HepG2 (cell line): ENCODE data around the gene KRTAP1-5. TPM values are rescaled to one million over a fixed set of nuclear protein-coding genes. Genes with fewer than 3 reads are reported as not detected.

Source experiments
- ATAC-seq: fragments of 200-7000 bp; cut with Tn5 transposase; 3 replicates; pipeline ENCODE4 v1.9.1; 2020; ENCODE audit warnings: mild to moderate bottlenecking, moderate library complexity
- BruUV-seq: library from RNA; stranded (reverse); fragments of 400-500 nt; replicated peaks from 2 replicates; lab custom pipeline; 2021; lab: Mats Ljungman, UMichigan
- CTCF ChIA-PET: fragments of 300-600 bp; formaldehyde crosslinking; extraction: SDS; loops from one replicate; lab custom pipeline; 2021; ENCODE audit warnings: low total read pairs, inconsistent platforms, low intra/inter-chr PET ratio; lab: Yijun Ruan, JAX
- POLR2A ChIA-PET: fragments of 350-600 bp; sonication (Branson Sonifier 250); formaldehyde crosslinking; loops from one replicate; lab custom pipeline; 2020; ENCODE audit warnings: antibody characterized with exemption, inconsistent platforms; lab: Yijun Ruan, JAX
- DNase-seq: peaks from one replicate; pipeline ENCODE4 v3.0.0-alpha.2; 2015; ENCODE audit warnings: low spot score
- FAIRE-seq: peaks from 3 replicates; lab custom pipeline; 2011; peaks lifted over from hg19 to GRCh38; lab: Jason Lieb, UNC
- H2AFZ ChIP-seq: one replicate; pipeline ENCODE4 v1.6.1; 2011; ENCODE audit warnings: low read length, inconsistent platforms
- H3K27ac ChIP-seq: fragments of 300-600 bp; 3 replicates; pipeline ENCODE4 v1.8.0; 2011; ENCODE audit warnings: mixed run types, mild to moderate bottlenecking, mixed read lengths, low read length, inconsistent platforms; ENCODE audit not compliant: insufficient read depth; ENCODE audit errors: extremely low read length
- H3K27me3 ChIP-seq, 2 experiments: fragments of 200-600 bp in 1 of 2; 2 replicates in 1 of 2; 3 replicates in 1 of 2; pipeline versions ENCODE4 v1.6.0 to v1.8.0; 2011; ENCODE audit warnings: low read length in 2 of 2, mild to moderate bottlenecking in 2 of 2, moderate library complexity in 2 of 2, inconsistent platforms in 1 of 2; ENCODE audit not compliant: insufficient read depth in 2 of 2, control insufficient read depth in 1 of 2
- H3K36me3 ChIP-seq, 2 experiments: fragments of 200-600 bp in 1 of 2; replicated peaks in 1 of 2; 2 replicates in 1 of 2; 3 replicates in 1 of 2; pipeline versions ENCODE4 v1.5.1 to v1.8.0; 2011; ENCODE audit warnings: low read length in 2 of 2, inconsistent platforms in 1 of 2; ENCODE audit not compliant: insufficient read depth in 2 of 2, control insufficient read depth in 1 of 2
- H3K4me1 ChIP-seq: 2 replicates; pipeline ENCODE4 v1.5.1; 2012; ENCODE audit warnings: low read length, inconsistent platforms; ENCODE audit not compliant: insufficient read depth
- H3K4me2 ChIP-seq: 2 replicates; pipeline ENCODE4 v1.6.0; 2011; ENCODE audit warnings: low read depth, low read length, inconsistent platforms
- H3K4me3 ChIP-seq, 3 experiments: fragments of 200-600 bp in 1 of 3; sonication (generic), shearing (Covaris generic) in 1 of 3; replicated peaks in 1 of 3; 2 replicates each; pipeline ENCODE4 v1.5.1; 2011 to 2016; ENCODE audit warnings: low read length in 3 of 3, inconsistent platforms in 2 of 3, low read depth in 2 of 3, mild to moderate bottlenecking in 2 of 3, control low read depth in 1 of 3, mixed read lengths in 1 of 3; ENCODE audit not compliant: insufficient read depth in 1 of 3
- H3K79me2 ChIP-seq: one replicate; pipeline ENCODE4 v1.6.1; 2011; ENCODE audit warnings: low read length, inconsistent platforms; ENCODE audit not compliant: insufficient read depth
- H3K9ac ChIP-seq: 2 replicates; pipeline ENCODE4 v1.6.0; 2011; ENCODE audit warnings: mild to moderate bottlenecking, low read depth, low read length, inconsistent platforms; ENCODE audit not compliant: insufficient read depth
- H3K9me3 ChIP-seq: 2 replicates; pipeline ENCODE4 v1.5.1; 2012; ENCODE audit warnings: mild to moderate bottlenecking, low read length
- H4K20me1 ChIP-seq: 2 replicates; pipeline ENCODE4 v1.6.0; 2011; ENCODE audit warnings: inconsistent platforms, mild to moderate bottlenecking, low read length, moderate library complexity; ENCODE audit not compliant: insufficient read depth
- FOXA1 ChIP-seq, 2 experiments: fragments of 450-650 bp in 1 of 2; sonication (generic) in 1 of 2; formaldehyde crosslinking in 1 of 2; IDR thresholded peaks; 2 replicates each; pipeline versions ENCODE4 v1.4.0 to v1.6.1; 2016 to 2020; ENCODE audit warnings: missing genetic modification reagents in 1 of 2
- KAT8 ChIP-seq: IDR thresholded peaks from 2 replicates; pipeline ENCODE4 v1.6.1; 2016; ENCODE audit warnings: missing genetic modification reagents, missing compliant biosample characterization
- KDM3A ChIP-seq: IDR thresholded peaks from 2 replicates; pipeline ENCODE4 v1.6.1; 2018; ENCODE audit warnings: low read depth, missing compliant biosample characterization
- MAFF ChIP-seq: IDR thresholded peaks from 2 replicates; pipeline ENCODE4 v1.6.1; 2011; ENCODE audit warnings: low read depth, low read length, improper control_type of control experiment
- MAFK ChIP-seq, 2 experiments: IDR thresholded peaks in 1 of 2; conservative IDR thresholded peaks in 1 of 2; 2 replicates each; pipeline ENCODE4 v1.6.1; 2011; ENCODE audit warnings: improper control_type of control experiment in 2 of 2, low read length in 2 of 2
- MTF2 ChIP-seq: sonication (generic); formaldehyde crosslinking; IDR thresholded peaks from 2 replicates; pipeline ENCODE4 v1.5.0; 2020; ENCODE audit warnings: missing genetic modification reagents, borderline replicate concordance
- PRMT3 ChIP-seq: sonication (generic); formaldehyde crosslinking; IDR thresholded peaks from 2 replicates; pipeline ENCODE4 v1.8.1; 2022; ENCODE audit warnings: low read depth, mild to moderate bottlenecking, moderate library complexity, missing genetic modification reagents, borderline replicate concordance
- SNAI1 ChIP-seq: sonication (generic); formaldehyde crosslinking; IDR thresholded peaks from 2 replicates; pipeline ENCODE4 v1.5.0; 2020; ENCODE audit warnings: mild to moderate bottlenecking, missing genetic modification reagents, borderline replicate concordance
- SPEN ChIP-seq: sonication (generic); formaldehyde crosslinking; IDR thresholded peaks from 2 replicates; pipeline ENCODE4 v1.5.1; 2020; ENCODE audit warnings: low read depth, mild to moderate bottlenecking, missing genetic modification reagents
- ZNF160 ChIP-seq: sonication (generic); formaldehyde crosslinking; IDR thresholded peaks from 2 replicates; pipeline ENCODE4 v1.8.0; 2022; ENCODE audit warnings: mild to moderate bottlenecking, inconsistent platforms, missing genetic modification reagents
- ZNF30 ChIP-seq: sonication (generic); formaldehyde crosslinking; IDR thresholded peaks from 2 replicates; pipeline ENCODE4 v1.5.0; 2020; ENCODE audit warnings: mild to moderate bottlenecking, missing genetic modification reagents
- ZNF674 ChIP-seq: sonication (generic); formaldehyde crosslinking; IDR thresholded peaks from 2 replicates; pipeline ENCODE4 v1.5.0; 2020; ENCODE audit warnings: low read depth, mild to moderate bottlenecking, missing genetic modification reagents
- ZNF691 ChIP-seq: sonication (generic); formaldehyde crosslinking; IDR thresholded peaks from 2 replicates; pipeline ENCODE4 v1.4.0; 2020; ENCODE audit warnings: missing genetic modification reagents, low read depth, mild to moderate bottlenecking, borderline replicate concordance
- ZNF749 ChIP-seq: sonication (generic); formaldehyde crosslinking; IDR thresholded peaks from 2 replicates; pipeline ENCODE4 v1.8.0; 2022; ENCODE audit warnings: mild to moderate bottlenecking, missing genetic modification reagents, moderate library complexity, borderline replicate concordance
- ZNF766 ChIP-seq: sonication (generic); formaldehyde crosslinking; IDR thresholded peaks from 2 replicates; pipeline ENCODE4 v1.5.0; 2020; ENCODE audit warnings: missing genetic modification reagents, borderline replicate concordance
- ZNF772 ChIP-seq: sonication (generic); formaldehyde crosslinking; IDR thresholded peaks from 2 replicates; pipeline ENCODE4 v1.5.0; 2020; ENCODE audit warnings: mild to moderate bottlenecking, missing genetic modification reagents
- ZSCAN12 ChIP-seq: sonication (generic); formaldehyde crosslinking; IDR thresholded peaks from 2 replicates; pipeline ENCODE4 v1.9.0; 2021; ENCODE audit warnings: mild to moderate bottlenecking, missing genetic modification reagents
- WGBS: methylation state at CpG from one replicate; pipeline ENCODE4 v1.1.6; 2017; ENCODE audit warnings: low lambda C conversion rate; 5-methylcytosine and 5-hydroxymethylcytosine counted together
- in situ Hi-C: cut with HindIII; loops from 2 replicates; pipeline ENCODE4 v1.10.0; 2017; ENCODE audit warnings: low pct_unique_long_range_greater_than_20kb; ENCODE audit not compliant: extremely low pct_ligation_motif_present
- intact Hi-C: fragments of 100-400 bp; cut with micrococcal nuclease; formaldehyde crosslinking; loops from one replicate; pipeline ENCODE4 v1.10.0; 2022; ENCODE audit not compliant: unreplicated experiment
- polyA plus RNA-seq, 8 experiments: library from polyadenylated mRNA; depleted of rRNA in 3 of 8; stranded (reverse) in 7 of 8; unstranded in 1 of 8; fragments of >200 nt; fragmentation: Illumina TruSeq in 4 of 8; extraction: Trizol in 4 of 8; gene quantifications; 2 replicates each; pipeline versions ENCODE4 v1.2.1 to v1.2.3, GENCODE V29; 2011 to 2016; ENCODE audit warnings: low read depth in 4 of 8, missing spikeins in 1 of 8, mixed read lengths in 1 of 8; ENCODE audit not compliant: insufficient read depth in 1 of 8
- total RNA-seq, 5 experiments: library from RNA; depleted of rRNA; stranded (reverse); fragments of >200 nt; fragmentation: Illumina TruSeq; extraction: Trizol; gene quantifications; 2 replicates each; pipeline ENCODE4 v1.2.3, GENCODE V29; 2016; ENCODE audit warnings: low read depth in 1 of 5

The KRTAP1-5 gene
- total and polyA plus RNA-seq, 2 of the 13 experiments (the other 11 are each of a cell fraction or from before 2014, with no cell fraction given), result 0.09 TPM; not detected in 1

GRCh38 chr17:41003926-41004325, 23.1 kb downstream of the KRTAP1-5 start:
- ATAC-seq, result no peak
- Histone ChIP-seq H3K4me3 (no peak overlapping the region), H3K9ac (no peak overlapping the region), H3K27ac (no peak overlapping the region), H3K9me3 (no peaks in the 10 kb centered on the region), H3K4me2 (no peak overlapping the region), H4K20me1 (no peaks in the 10 kb centered on the region), H3K79me2 (no peaks in the 10 kb centered on the region), H3K27me3 (no peaks in the 10 kb centered on the region), H2AFZ (no peak overlapping the region), H3K4me1 (peaks cover 63% of the 10 kb centered on the region), H3K36me3 (no peaks in the 10 kb centered on the region)
- FAIRE-seq, result no peak
- intact Hi-C loops, result no loop called here
- in situ Hi-C loops, result loop anchor here (5.0 kb wide), 2 partner anchors 42 to 92 kb away; no protein-coding TSS in a partner anchor
- no peak for TF ChIP-seq ZNF30 (CRISPR knock-in tag)
- no peak for TF ChIP-seq ZNF674 (CRISPR knock-in tag)
- peak; percentile 89 to 94 for TF ChIP-seq MAFK (conservative IDR thresholded peaks at IDR 0.05 in 1 of 2, IDR thresholded peaks at IDR 0.05 in 1 of 2; ENCODE audit: low read length in 2 of 2)
- TF ChIP-seq ZSCAN12 (CRISPR knock-in tag), result no peak
- TF ChIP-seq FOXA1 (IDR thresholded peaks at IDR 0.05), result no peak
- no peak for TF ChIP-seq FOXA1 (CRISPR knock-in tag; IDR thresholded peaks at IDR 0.05)
- peak; percentile 87 for TF ChIP-seq MAFF
- no peak for TF ChIP-seq KAT8 (CRISPR knock-in tag)
- no peak for TF ChIP-seq KDM3A
- no peak for TF ChIP-seq SNAI1 (CRISPR knock-in tag)
- no peak for TF ChIP-seq MTF2 (CRISPR knock-in tag)
- no peak for TF ChIP-seq ZNF160 (CRISPR knock-in tag)
- TF ChIP-seq SPEN (CRISPR knock-in tag), result no peak
- no peak for TF ChIP-seq ZNF772 (CRISPR knock-in tag)
- no peak for TF ChIP-seq ZNF766
- no peak for TF ChIP-seq ZNF749 (CRISPR knock-in tag)
- no peak for TF ChIP-seq ZNF691 (CRISPR knock-in tag)
- TF ChIP-seq PRMT3, result no peak
- WGBS, result 61% methylated on average over 4 of the region's 4 CpGs
- ChIA-PET POLR2A (no interaction called here), CTCF (no interaction called here)
- BruUV-seq, result no TSS peak
- DNase-seq, result no peak
